ENCODE measurements around the gene NENF.

- TF ChIP-seq CTCF (IDR thresholded peaks at IDR 0.05) (no peak), POLR2A (IDR thresholded peaks at IDR 0.05) (no peak)
These were observed 53.3 kb downstream of the NENF start for GRCh38 chr1:212485913-212486618.
